Measurements from ENCODE around the gene FAM171A2. TPM values are rescaled to one million over a fixed set of nuclear protein-coding genes. Genes with fewer than 3 reads are reported as not detected.
A peak's percentile ranks its signal among the peaks of the same experiment; 100 is the strongest.

FAM171A2 gene
- total RNA-seq, 1 experiment from 2014 or later = 1.2 TPM

DNA sequence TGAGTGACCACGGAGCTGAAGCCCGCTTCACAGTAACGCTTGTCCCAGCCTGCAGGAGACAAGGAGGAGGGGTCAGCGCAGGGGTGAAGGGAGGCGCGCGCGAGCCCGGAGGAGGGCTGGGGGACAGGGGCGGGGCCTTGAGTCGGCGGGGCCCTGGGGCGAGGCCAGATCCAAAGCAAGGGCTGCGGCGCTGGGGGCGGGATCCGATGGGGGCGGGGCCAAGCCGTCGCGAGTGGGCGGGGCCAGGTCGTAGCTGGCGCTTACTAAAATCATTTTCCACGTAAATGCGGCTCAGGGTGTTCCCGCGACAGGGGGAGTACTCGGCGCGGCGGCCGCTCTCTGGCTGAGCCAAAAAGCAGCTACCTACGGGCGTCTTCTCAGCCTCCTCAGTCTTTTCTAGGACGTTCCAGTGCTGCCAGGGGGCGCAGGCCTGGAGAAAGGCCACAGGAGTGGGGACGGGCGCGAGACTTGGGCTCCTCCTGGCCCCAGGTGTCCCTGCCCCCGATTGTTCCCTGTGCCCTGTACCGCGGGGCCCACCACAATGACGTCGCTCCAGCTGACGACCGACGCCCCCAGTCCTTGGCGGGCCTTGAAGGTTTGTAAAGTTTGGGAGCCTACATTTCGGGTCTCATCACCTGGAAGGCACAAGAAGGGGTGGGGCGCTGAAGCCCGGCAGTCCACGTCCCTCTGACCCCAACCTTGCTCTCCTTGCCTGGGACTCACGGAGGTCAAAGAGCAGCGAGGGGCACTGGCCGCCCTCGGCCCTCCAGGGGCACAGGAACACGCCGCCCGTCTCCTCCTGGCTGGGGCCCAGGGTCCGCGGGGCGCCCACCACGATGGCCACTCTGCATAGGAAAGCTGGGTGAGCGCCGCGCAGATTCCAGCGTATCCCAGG lies 21.9 kb upstream of the FAM171A2 start:
- peak; percentile 91 for DNase-seq
- H3K79me2 ChIP-seq (ENCODE audit: low read length) = no peaks in the 10 kb centered on the region
- peaks cover 12% of the 10 kb centered on the region for H3K4me1 ChIP-seq (ENCODE audit: low read length)
- H4K20me1 ChIP-seq (ENCODE audit: insufficient read depth, low read depth, low read length) = no peaks in the 10 kb centered on the region
- H3K27ac ChIP-seq (ENCODE audit: low read length) = no peak overlapping the region
- no peaks in the 10 kb centered on the region for H3K9me2 ChIP-seq (replicated peaks; ENCODE audit: insufficient read depth, low read length)
- no peaks in the 10 kb centered on the region for H3K36me3 ChIP-seq (ENCODE audit: insufficient read depth, low read length)
- peak overlapping the region; percentile 68 for H3K9ac ChIP-seq (ENCODE audit: low read length)
- H2AFZ ChIP-seq (ENCODE audit: low read length) = peak overlapping the region; percentile 84; the same call in 1 of the 2 replicates
- H3K4me3 ChIP-seq (ENCODE audit: low read length) = peak overlapping the region; percentile 64
- no peaks in the 10 kb centered on the region for H3K9me3 ChIP-seq (ENCODE audit: low read length)
- peak overlapping the region; percentile 79 for H3K4me2 ChIP-seq (ENCODE audit: low read depth, low read length, poor library complexity, severe bottlenecking)
- no peaks in the 10 kb centered on the region for H3K27me3 ChIP-seq (ENCODE audit: low read length)

DNA sequence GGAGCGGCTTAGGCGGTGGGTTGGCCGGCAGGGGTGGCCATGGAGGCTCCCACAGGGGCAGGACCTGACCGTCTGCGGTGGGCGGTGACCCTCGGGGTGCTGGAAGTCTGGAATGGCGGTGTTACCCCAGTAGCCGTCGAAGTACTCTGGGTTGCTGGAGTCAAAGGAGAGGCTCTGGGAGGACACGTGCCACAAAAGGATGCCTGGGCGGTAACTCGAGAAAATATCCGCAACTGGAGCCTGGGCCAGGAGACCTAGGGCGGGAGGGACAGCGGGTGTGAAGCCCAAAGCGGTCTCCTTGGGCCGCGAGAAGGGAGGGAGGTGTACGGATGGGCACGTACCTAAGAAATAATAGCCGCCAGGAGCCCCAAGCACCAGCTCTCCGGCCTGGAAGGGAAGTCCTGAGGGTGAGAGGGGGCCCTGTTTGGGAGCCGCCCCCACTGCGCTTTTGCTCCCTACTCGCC lies 21.2 kb upstream of the FAM171A2 start:
- peak overlapping the region; percentile 64; the same call in 1 of the 2 replicates for H3K4me3 ChIP-seq (ENCODE audit: low read length)
- DNase-seq = no peak
- H3K4me2 ChIP-seq (ENCODE audit: low read depth, low read length, poor library complexity, severe bottlenecking) = peak overlapping the region; percentile 79
- H4K20me1 ChIP-seq (ENCODE audit: insufficient read depth, low read depth, low read length) = no peaks in the 10 kb centered on the region
- no peaks in the 10 kb centered on the region for H3K36me3 ChIP-seq (ENCODE audit: insufficient read depth, low read length)
- H3K9me2 ChIP-seq (replicated peaks; ENCODE audit: insufficient read depth, low read length) = no peaks in the 10 kb centered on the region
- H3K27me3 ChIP-seq (ENCODE audit: low read length) = no peaks in the 10 kb centered on the region
- peak overlapping the region; percentile 56 for H3K9ac ChIP-seq (ENCODE audit: low read length)
- no peaks in the 10 kb centered on the region for H3K79me2 ChIP-seq (ENCODE audit: low read length)
- no peak overlapping the region for H3K27ac ChIP-seq (ENCODE audit: low read length)
- no peak overlapping the region for H2AFZ ChIP-seq (ENCODE audit: low read length)
- H3K4me1 ChIP-seq (ENCODE audit: low read length) = peaks cover 12% of the 10 kb centered on the region
- no peaks in the 10 kb centered on the region for H3K9me3 ChIP-seq (ENCODE audit: low read length)

DNA sequence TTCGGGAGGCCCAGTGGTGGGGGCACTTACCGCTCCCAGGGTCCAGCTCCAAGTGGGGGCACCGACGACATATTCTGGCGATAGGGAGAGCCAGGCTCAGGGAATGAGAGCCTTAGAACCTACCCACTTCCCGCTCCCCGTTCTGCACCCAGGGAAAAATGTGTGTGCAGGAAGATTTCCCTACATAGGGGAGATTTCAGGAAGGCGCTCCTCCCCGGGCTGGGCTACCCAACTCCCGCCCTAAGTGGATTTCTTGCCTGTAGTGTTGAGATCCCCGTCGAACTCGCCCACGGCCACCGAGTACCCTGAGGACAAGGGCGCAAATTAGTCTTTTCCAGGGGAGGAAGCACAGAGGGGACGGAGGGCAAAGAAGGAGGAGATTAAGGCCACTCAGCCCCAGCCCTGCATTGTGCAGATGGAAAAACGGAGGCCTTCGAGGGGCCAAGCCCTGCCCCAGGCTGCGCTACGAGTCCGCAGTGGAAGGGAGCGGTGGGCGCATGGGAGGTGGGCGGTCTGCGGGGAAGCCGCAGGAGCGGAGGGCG lies 20.7 kb upstream of the FAM171A2 start:
- Histone ChIP-seq H3K9ac (ENCODE audit: low read length) (no peak overlapping the region), H3K36me3 (ENCODE audit: insufficient read depth, low read length) (no peaks in the 10 kb centered on the region), H2AFZ (ENCODE audit: low read length) (no peak overlapping the region), H3K27ac (ENCODE audit: low read length) (no peak overlapping the region), H4K20me1 (ENCODE audit: insufficient read depth, low read depth, low read length) (no peaks in the 10 kb centered on the region), H3K4me1 (ENCODE audit: low read length) (peaks cover 12% of the 10 kb centered on the region), H3K9me2 (replicated peaks; ENCODE audit: insufficient read depth, low read length) (no peaks in the 10 kb centered on the region), H3K4me3 (ENCODE audit: low read length) (no peak overlapping the region), H3K4me2 (ENCODE audit: low read depth, low read length, poor library complexity, severe bottlenecking) (no peak overlapping the region), H3K9me3 (ENCODE audit: low read length) (no peaks in the 10 kb centered on the region), H3K27me3 (ENCODE audit: low read length) (no peaks in the 10 kb centered on the region), H3K79me2 (ENCODE audit: low read length) (no peaks in the 10 kb centered on the region)
- DNase-seq = no peak

DNA sequence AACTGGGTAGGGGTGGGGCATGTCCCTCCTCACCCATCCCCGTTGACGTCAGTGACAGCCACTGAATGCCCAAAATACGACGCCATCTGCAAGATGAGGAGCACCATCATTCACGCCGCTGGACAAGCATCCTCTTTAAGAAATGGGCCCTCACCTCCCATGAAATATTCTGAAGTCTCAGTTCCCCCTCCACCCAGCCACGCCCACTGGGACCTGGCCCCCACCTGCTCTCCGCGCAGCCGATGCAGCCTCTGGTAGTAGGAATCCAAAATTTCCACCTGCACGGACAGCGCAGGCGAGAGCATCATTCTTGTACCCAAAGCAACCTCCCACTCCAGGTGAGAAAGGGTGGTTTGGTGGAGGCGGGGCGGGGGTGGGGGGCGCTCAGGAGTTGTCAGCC lies 20.2 kb upstream of the FAM171A2 start:
- Histone ChIP-seq H3K4me2 (ENCODE audit: low read depth, low read length, poor library complexity, severe bottlenecking) (no peak overlapping the region), H3K9me3 (ENCODE audit: low read length) (no peaks in the 10 kb centered on the region), H3K4me1 (ENCODE audit: low read length) (peaks cover 12% of the 10 kb centered on the region), H3K36me3 (ENCODE audit: insufficient read depth, low read length) (no peaks in the 10 kb centered on the region), H2AFZ (ENCODE audit: low read length) (no peak overlapping the region), H3K79me2 (ENCODE audit: low read length) (no peaks in the 10 kb centered on the region), H3K27ac (ENCODE audit: low read length) (no peak overlapping the region), H3K9ac (ENCODE audit: low read length) (no peak overlapping the region), H3K9me2 (replicated peaks; ENCODE audit: insufficient read depth, low read length) (no peaks in the 10 kb centered on the region), H4K20me1 (ENCODE audit: insufficient read depth, low read depth, low read length) (no peaks in the 10 kb centered on the region), H3K4me3 (ENCODE audit: low read length) (no peak overlapping the region), H3K27me3 (ENCODE audit: low read length) (no peaks in the 10 kb centered on the region)
- DNase-seq = no peak

DNA sequence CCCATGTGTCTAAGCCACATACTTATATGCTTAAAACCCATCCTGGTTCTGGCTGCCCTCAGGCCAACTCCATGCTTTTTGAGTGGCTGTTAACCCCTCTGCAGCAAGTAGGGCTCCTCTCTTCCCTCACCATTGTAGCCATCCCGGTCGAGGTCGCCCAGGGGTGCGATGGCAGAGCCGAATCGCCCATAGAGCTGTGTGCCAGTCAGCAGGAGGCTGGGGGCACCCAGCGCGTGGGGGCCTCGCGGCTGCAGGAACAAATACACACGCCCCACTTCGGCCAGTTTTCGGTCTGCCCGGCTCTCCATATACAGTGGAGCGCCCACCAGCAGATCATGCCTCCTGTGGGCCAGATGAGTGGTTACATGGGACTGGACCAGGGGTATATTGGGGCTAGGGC lies 19.7 kb upstream of the FAM171A2 start:
- Histone ChIP-seq H3K4me2 (ENCODE audit: low read depth, low read length, poor library complexity, severe bottlenecking) (no peak overlapping the region), H3K79me2 (ENCODE audit: low read length) (no peaks in the 10 kb centered on the region), H3K36me3 (ENCODE audit: insufficient read depth, low read length) (no peaks in the 10 kb centered on the region), H4K20me1 (ENCODE audit: insufficient read depth, low read depth, low read length) (no peaks in the 10 kb centered on the region), H3K9me3 (ENCODE audit: low read length) (no peaks in the 10 kb centered on the region), H3K4me1 (ENCODE audit: low read length) (peaks cover 12% of the 10 kb centered on the region), H3K27me3 (ENCODE audit: low read length) (no peaks in the 10 kb centered on the region), H2AFZ (ENCODE audit: low read length) (no peak overlapping the region), H3K9ac (ENCODE audit: low read length) (no peak overlapping the region), H3K4me3 (ENCODE audit: low read length) (no peak overlapping the region), H3K27ac (ENCODE audit: low read length) (no peak overlapping the region), H3K9me2 (replicated peaks; ENCODE audit: insufficient read depth, low read length) (no peaks in the 10 kb centered on the region)
- DNase-seq = no peak

DNA sequence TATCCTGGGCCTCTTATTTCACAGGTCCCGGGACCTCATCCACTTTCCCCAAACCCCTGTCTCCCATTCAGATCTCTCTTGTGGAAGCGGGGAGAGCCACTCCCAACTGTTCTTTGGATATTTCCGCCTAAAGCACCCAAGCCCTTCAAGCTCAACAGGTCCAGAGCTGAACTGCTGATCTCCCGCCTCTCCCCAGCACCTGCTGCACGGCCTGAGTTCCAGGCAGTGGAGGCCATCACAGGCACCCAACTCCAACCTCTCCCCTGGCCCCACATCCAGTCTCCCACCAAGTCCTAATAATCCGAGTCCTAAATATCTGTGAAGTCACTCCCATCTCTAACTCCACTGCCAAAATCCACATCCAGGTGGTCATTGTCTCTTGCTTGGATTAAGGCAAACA lies 19.3 kb upstream of the FAM171A2 start:
- Histone ChIP-seq H3K9me2 (replicated peaks; ENCODE audit: insufficient read depth, low read length) (no peaks in the 10 kb centered on the region), H4K20me1 (ENCODE audit: insufficient read depth, low read depth, low read length) (no peaks in the 10 kb centered on the region), H3K9me3 (ENCODE audit: low read length) (no peaks in the 10 kb centered on the region), H3K27me3 (ENCODE audit: low read length) (no peaks in the 10 kb centered on the region), H3K9ac (ENCODE audit: low read length) (no peak overlapping the region), H3K4me3 (ENCODE audit: low read length) (no peak overlapping the region), H3K4me2 (ENCODE audit: low read depth, low read length, poor library complexity, severe bottlenecking) (no peak overlapping the region), H3K79me2 (ENCODE audit: low read length) (no peaks in the 10 kb centered on the region), H3K27ac (ENCODE audit: low read length) (no peak overlapping the region), H3K4me1 (ENCODE audit: low read length) (peaks cover 12% of the 10 kb centered on the region), H2AFZ (ENCODE audit: low read length) (no peak overlapping the region), H3K36me3 (ENCODE audit: insufficient read depth, low read length) (no peaks in the 10 kb centered on the region)
- DNase-seq = no peak

DNA sequence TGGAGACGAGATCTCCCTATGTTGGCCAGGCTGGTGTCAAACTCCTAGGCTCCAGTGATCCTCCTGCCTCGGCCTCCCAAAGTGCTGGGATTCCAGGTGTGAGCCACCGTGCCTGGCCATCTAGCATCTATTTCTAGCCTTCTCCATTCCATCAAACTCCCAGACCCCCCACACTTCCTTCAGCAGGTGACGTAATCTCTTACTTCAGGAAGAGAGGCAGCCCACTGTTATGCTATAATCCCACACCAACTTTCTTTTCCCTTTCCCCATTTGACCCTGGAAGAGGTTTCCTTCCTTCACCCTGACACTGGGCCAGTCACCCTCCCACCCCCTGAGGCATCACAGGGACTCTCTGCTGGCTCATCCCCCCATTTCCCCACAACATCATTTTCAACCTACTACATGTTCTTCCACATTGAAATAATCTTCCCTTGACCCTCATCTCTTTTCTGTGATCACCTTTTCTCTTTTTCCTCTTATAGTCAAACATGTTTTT lies 18.2 kb upstream of the FAM171A2 start:
- no peak for DNase-seq
- Histone ChIP-seq H3K27ac (ENCODE audit: low read length) (no peak overlapping the region), H3K27me3 (ENCODE audit: low read length) (no peaks in the 10 kb centered on the region), H3K4me1 (ENCODE audit: low read length) (peaks cover 12% of the 10 kb centered on the region), H3K4me3 (ENCODE audit: low read length) (no peak overlapping the region), H3K36me3 (ENCODE audit: insufficient read depth, low read length) (no peaks in the 10 kb centered on the region), H4K20me1 (ENCODE audit: insufficient read depth, low read depth, low read length) (no peaks in the 10 kb centered on the region), H3K9me2 (replicated peaks; ENCODE audit: insufficient read depth, low read length) (no peaks in the 10 kb centered on the region), H3K79me2 (ENCODE audit: low read length) (no peaks in the 10 kb centered on the region), H2AFZ (ENCODE audit: low read length) (no peak overlapping the region), H3K9me3 (ENCODE audit: low read length) (no peaks in the 10 kb centered on the region), H3K4me2 (ENCODE audit: low read depth, low read length, poor library complexity, severe bottlenecking) (no peak overlapping the region), H3K9ac (ENCODE audit: low read length) (no peak overlapping the region)

DNA sequence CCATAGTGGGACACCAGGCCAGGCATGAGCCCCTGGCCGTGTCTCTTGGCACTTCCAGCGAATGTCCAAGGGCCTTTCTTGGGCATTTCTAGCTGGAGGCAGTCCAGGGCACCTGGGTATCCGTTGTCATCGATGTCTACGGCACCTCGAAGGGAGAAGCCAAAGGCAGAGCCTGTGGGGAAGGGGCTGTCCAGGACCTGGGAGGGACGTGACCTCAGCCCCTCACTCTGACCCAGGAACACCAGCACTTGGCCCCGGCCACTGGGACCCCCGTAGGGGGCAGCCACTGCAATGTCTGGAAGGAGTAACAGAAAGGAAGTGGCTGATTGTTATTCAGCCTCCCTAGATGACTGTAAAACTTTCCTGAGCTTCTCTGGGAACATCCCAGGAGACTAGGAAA lies 17.1 kb upstream of the FAM171A2 start:
- Histone ChIP-seq H4K20me1 (ENCODE audit: insufficient read depth, low read depth, low read length) (no peaks in the 10 kb centered on the region), H3K27me3 (ENCODE audit: low read length) (no peaks in the 10 kb centered on the region), H3K9ac (ENCODE audit: low read length) (no peak overlapping the region), H3K79me2 (ENCODE audit: low read length) (no peaks in the 10 kb centered on the region), H3K4me3 (ENCODE audit: low read length) (no peak overlapping the region), H2AFZ (ENCODE audit: low read length) (no peak overlapping the region), H3K27ac (ENCODE audit: low read length) (no peak overlapping the region), H3K36me3 (ENCODE audit: insufficient read depth, low read length) (no peaks in the 10 kb centered on the region), H3K4me1 (ENCODE audit: low read length) (peaks cover 8% of the 10 kb centered on the region), H3K9me2 (replicated peaks; ENCODE audit: insufficient read depth, low read length) (no peaks in the 10 kb centered on the region), H3K9me3 (ENCODE audit: low read length) (no peaks in the 10 kb centered on the region), H3K4me2 (ENCODE audit: low read depth, low read length, poor library complexity, severe bottlenecking) (no peak overlapping the region)
- DNase-seq = no peak

All from Karpas-422 (cell line).